ENCODE data around the gene NEMP2.

The NEMP2 gene

GRCh38 chr2:190455358-190456095 is 79.0 kb downstream of the NEMP2 start:
- DNase-seq, result no peak

GRCh38 chr2:190454795-190455194 is 79.7 kb downstream of the NEMP2 start:
- no peak for DNase-seq

Measured in KG1 (cell line).